Adrenal gland (tissue), 19 donors: ENCODE measurements around the gene MACF1. TPM values are rescaled to one million over a fixed set of nuclear protein-coding genes. Genes with fewer than 3 reads are reported as not detected.

Experiments used
- DNase-seq, 7 donors: peaks; one replicate each; pipeline ENCODE4 v3.0.0-alpha.2; 2019 to 2020
- H3K27ac ChIP-seq, 5 donors: fragments of 200-600 bp; sonication (generic) in 4 of 5; 1 replicate in 3 of 5; 2 replicates in 2 of 5; pipeline versions ENCODE4 v1.5.1 to v1.8.0; 2016 to 2020; ENCODE audit warnings: mild to moderate bottlenecking in 1 of 5
- H3K27me3 ChIP-seq: fragments of 200-600 bp; 2 replicates; pipeline ENCODE4 v1.8.0; 2021
- H3K36me3 ChIP-seq, 2 donors: fragments of 200-600 bp; replicated peaks in 1 of 2; 1 replicate in 1 of 2; 2 replicates in 1 of 2; pipeline versions ENCODE4 v1.5.1 to v1.8.0; 2018 to 2022
- H3K4me1 ChIP-seq, 2 donors: fragments of 200-600 bp; replicated peaks in 1 of 2; 1 replicate in 1 of 2; 2 replicates in 1 of 2; pipeline versions ENCODE4 v1.5.1 to v1.8.0; 2018 to 2021
- H3K4me3 ChIP-seq, 4 donors: fragments of 200-600 bp; sonication (generic) in 3 of 4; one replicate each; pipeline ENCODE4 v1.5.1; 2016 to 2018
- H3K9me3 ChIP-seq, 3 donors: fragments of 200-600 bp; sonication (generic) in 1 of 3; replicated peaks in 1 of 3; 1 replicate in 2 of 3; 2 replicates in 1 of 3; pipeline versions ENCODE4 v1.5.1 to v1.8.0; 2016 to 2021
- POLR2A ChIP-seq, 2 donors: fragments of 450-650 bp; IDR thresholded peaks; one replicate each; pipeline ENCODE4 v1.6.1; 2017; ENCODE audit warnings: antibody characterized with exemption in 2 of 2, mild to moderate bottlenecking in 2 of 2, moderate library complexity in 1 of 2
- WGBS, 4 donors: extraction: QIAGEN DNeasy Blood & Tissue Kit in 2 of 4; methylation state at CpG; one replicate each; pipeline versions ENCODE4 v1.1.5 to v1.1.7; 2013 to 2017; 5-methylcytosine and 5-hydroxymethylcytosine counted together
- intact Hi-C, 2 donors: fragments of 100-400 bp; cut with DNase I; formaldehyde crosslinking; loops; one replicate each; pipeline versions ENCODE4 v1.14.1 to v1.15.0; 2022 to 2023
- long read RNA-seq, 10 donors: library from polyadenylated mRNA in 3 of 10; unstranded in 2 of 10; stranded (forward) in 1 of 10; transcript quantifications; one replicate each; pipeline ENCODE4 v2.0.0 and lab custom pipeline, GENCODE V29; 2021 to 2026
- polyA plus RNA-seq, 3 donors: library from polyadenylated mRNA; stranded (reverse); fragments of 200-250 nt in 2 of 3; fragments of 350-450 nt in 1 of 3; fragmentation: Illumina TruSeq in 1 of 3; extraction: RNeasy Lipid Tissue Mini Kit (QIAGEN cat#74804) in 1 of 3; gene quantifications; one replicate each; pipeline ENCODE4 v1.2.3, GENCODE V29; 2013 to 2014
- total RNA-seq, 9 donors: library from RNA; depleted of rRNA in 4 of 9; stranded (reverse); fragments of >200 nt in 4 of 9; fragments of 120-200 nt in 1 of 9; fragmentation: NEBNext Ultra II Directional in 1 of 9; extraction: Animal tissue kit (Norgen Biotek cat#: 25700) in 1 of 9; gene quantifications; one replicate each; pipeline versions ENCODE4 v1.1.0 to v1.2.4, GENCODE V29; 2013 to 2023
- TF ChIP-seq, protein P1 (sequence below), 6 experiments: fragments of 450-650 bp in 4 of 6; fragments of 200-600 bp in 2 of 6; sonication (generic) in 1 of 6; IDR thresholded peaks; 1 replicate in 5 of 6; 2 replicates in 1 of 6; pipeline versions ENCODE4 v1.5.1 to v1.8.0; 2016 to 2021; ENCODE audit warnings: antibody characterized with exemption in 6 of 6, mild to moderate bottlenecking in 2 of 6, moderate library complexity in 1 of 6
- donor health status: healthy with polysubstance abuse.
- donor health status: Bipolar disorder and iron deficiency.
- donor health status: DM: yes; HTN: yes; CAD: no.
- donor health status: DM: no; HTN: no; CAD: no.
- donor health status: DM: no; HTN: no; CAD: no.
- donor health status: DM: yes; HTN: yes; CAD: no.

MACF1 gene
- total RNA-seq (100 to 1,000 TPM; 189 to 334 (median 220) TPM), polyA plus RNA-seq (100 to 1,000 TPM in 2 of 3 donors, 10 to 100 TPM in 1; 85.1 to 108 (median 108) TPM)
- long read RNA-seq, donor 1, full-length matches to known transcripts, result 2 of 19 reads
- long read RNA-seq, donor 1, partial matches to known transcripts, result 17 of 19 reads
- long read RNA-seq, donor 1, other reads (novel, unspliced or antisense), result 0 of 19 reads
- long read RNA-seq, donor 2, partial matches to known transcripts, result 21 of 21 reads
- long read RNA-seq, donor 2, other reads (novel, unspliced or antisense), result 0 of 21 reads
- long read RNA-seq, donor 3, full-length matches to known transcripts, result 5 of 34 reads
- long read RNA-seq, donor 3, partial matches to known transcripts, result 29 of 34 reads
- long read RNA-seq, donor 3, other reads (novel, unspliced or antisense), result 0 of 34 reads
- long read RNA-seq, donor 4, partial matches to known transcripts, result 12 of 23 reads
- long read RNA-seq, donor 4, other reads (novel, unspliced or antisense), result 11 of 23 reads
- long read RNA-seq, donor 5, full-length matches to known transcripts, result 1 of 18 reads
- long read RNA-seq, donor 5, partial matches to known transcripts, result 11 of 18 reads
- long read RNA-seq, donor 5, other reads (novel, unspliced or antisense), result 6 of 18 reads
- long read RNA-seq, donor 6, partial matches to known transcripts, result 14 of 19 reads
- long read RNA-seq, donor 6, other reads (novel, unspliced or antisense), result 5 of 19 reads
- long read RNA-seq, donor 7, full-length matches to known transcripts, result 3 of 8 reads
- long read RNA-seq, donor 7, partial matches to known transcripts, result 5 of 8 reads
- long read RNA-seq, donor 7, other reads (novel, unspliced or antisense), result 0 of 8 reads
- long read RNA-seq, donor 8, full-length matches to known transcripts, result 5 of 5 reads
- long read RNA-seq, donor 8, partial matches to known transcripts, result 0 of 5 reads
- long read RNA-seq, donor 8, other reads (novel, unspliced or antisense), result 0 of 5 reads
- long read RNA-seq, donor 9, full-length matches to known transcripts, result 4 of 4 reads
- long read RNA-seq, donor 9, partial matches to known transcripts, result 0 of 4 reads
- long read RNA-seq, donor 9, other reads (novel, unspliced or antisense), result 0 of 4 reads
- long read RNA-seq, donor 10, full-length matches to known transcripts, result 3 of 3 reads
- long read RNA-seq, donor 10, partial matches to known transcripts, result 0 of 3 reads
- long read RNA-seq, donor 10, other reads (novel, unspliced or antisense), result 0 of 3 reads

DNA sequence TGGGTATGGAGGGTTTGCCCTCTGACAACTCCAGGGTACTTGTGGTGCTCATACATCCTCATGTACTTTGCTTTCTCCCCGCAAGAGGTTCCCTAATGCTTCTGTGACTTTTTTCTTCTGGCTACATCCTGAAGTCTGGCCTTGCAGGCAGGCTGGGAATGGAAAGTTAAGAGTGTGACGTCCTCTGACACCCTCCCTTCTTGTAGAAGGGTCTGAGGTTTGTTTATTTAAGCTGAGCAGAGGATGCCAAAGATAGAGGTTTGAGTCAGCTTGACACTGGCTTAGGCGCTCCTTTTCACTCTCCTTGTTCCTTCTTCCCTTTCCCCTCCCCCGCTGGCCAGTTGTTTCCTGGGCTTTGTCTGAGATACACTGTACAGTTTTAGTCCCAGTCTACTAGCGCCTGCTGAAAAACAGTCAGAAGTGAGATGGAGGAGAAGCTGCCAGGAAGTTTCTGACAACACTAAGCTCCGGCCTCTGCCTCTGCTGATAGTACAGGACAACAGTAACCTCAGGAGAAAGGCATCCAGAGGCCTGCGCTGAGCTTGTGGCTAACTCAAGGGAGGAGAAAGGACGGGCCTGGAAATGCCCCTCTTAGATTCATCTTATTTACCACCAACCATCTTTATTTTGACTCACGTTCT is at the start of gene MACF1:
TSS of gene MACF1 (plus strand) at position 255 of the 641 bp plus-strand sequence. CDS start at position 583, 328 bp downstream.
- Histone ChIP-seq H3K36me3 (no peaks in the 10 kb centered on the region), H3K4me1 (peaks cover 26 to 57% of the 10 kb centered on the region in 2 donors), H3K27me3 (no peaks in the 10 kb centered on the region), H3K9me3 (no peaks in the 10 kb centered on the region), H3K4me3 (peak within 1 kb of the TSS in 1 of 4 donors; percentile 53), H3K27ac (peak within 1 kb of the TSS; percentile 76 to 93 (median 91))
- TF ChIP-seq, protein P1, sequence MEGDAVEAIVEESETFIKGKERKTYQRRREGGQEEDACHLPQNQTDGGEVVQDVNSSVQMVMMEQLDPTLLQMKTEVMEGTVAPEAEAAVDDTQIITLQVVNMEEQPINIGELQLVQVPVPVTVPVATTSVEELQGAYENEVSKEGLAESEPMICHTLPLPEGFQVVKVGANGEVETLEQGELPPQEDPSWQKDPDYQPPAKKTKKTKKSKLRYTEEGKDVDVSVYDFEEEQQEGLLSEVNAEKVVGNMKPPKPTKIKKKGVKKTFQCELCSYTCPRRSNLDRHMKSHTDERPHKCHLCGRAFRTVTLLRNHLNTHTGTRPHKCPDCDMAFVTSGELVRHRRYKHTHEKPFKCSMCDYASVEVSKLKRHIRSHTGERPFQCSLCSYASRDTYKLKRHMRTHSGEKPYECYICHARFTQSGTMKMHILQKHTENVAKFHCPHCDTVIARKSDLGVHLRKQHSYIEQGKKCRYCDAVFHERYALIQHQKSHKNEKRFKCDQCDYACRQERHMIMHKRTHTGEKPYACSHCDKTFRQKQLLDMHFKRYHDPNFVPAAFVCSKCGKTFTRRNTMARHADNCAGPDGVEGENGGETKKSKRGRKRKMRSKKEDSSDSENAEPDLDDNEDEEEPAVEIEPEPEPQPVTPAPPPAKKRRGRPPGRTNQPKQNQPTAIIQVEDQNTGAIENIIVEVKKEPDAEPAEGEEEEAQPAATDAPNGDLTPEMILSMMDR (IDR thresholded peaks at IDR 0.05), result peak; percentile 21 to 72 (median 58)
- TF ChIP-seq POLR2A (IDR thresholded peaks at IDR 0.05), result peak in 1 of 2 donors; percentile 50
- intact Hi-C loops, result no loop called here
- DNase-seq, result peak; percentile 66 to 86 (median 80)
- 5 to 10% (median 7%) methylated on average over 9 of the region's 9 CpGs for WGBS, 4 donors

- peaks cover 40 to 58% of the 10 kb centered on the region in 2 donors for H3K4me1 ChIP-seq
- H3K9me3 ChIP-seq, result no peaks in the 10 kb centered on the region
- H3K27me3 ChIP-seq, result no peaks in the 10 kb centered on the region
- no peaks in the 10 kb centered on the region for H3K36me3 ChIP-seq
- intact Hi-C loops, result no loop called here
- no peak for DNase-seq
- no peak overlapping the region for H3K4me3 ChIP-seq
- TF ChIP-seq POLR2A (IDR thresholded peaks at IDR 0.05), result no peak
- TF ChIP-seq, protein P1 (IDR thresholded peaks at IDR 0.05), result no peak
- H3K27ac ChIP-seq, result no peak overlapping the region
These were observed 47.2 kb upstream of the MACF1 start for GRCh38 chr1:39157304-39157703.

DNA sequence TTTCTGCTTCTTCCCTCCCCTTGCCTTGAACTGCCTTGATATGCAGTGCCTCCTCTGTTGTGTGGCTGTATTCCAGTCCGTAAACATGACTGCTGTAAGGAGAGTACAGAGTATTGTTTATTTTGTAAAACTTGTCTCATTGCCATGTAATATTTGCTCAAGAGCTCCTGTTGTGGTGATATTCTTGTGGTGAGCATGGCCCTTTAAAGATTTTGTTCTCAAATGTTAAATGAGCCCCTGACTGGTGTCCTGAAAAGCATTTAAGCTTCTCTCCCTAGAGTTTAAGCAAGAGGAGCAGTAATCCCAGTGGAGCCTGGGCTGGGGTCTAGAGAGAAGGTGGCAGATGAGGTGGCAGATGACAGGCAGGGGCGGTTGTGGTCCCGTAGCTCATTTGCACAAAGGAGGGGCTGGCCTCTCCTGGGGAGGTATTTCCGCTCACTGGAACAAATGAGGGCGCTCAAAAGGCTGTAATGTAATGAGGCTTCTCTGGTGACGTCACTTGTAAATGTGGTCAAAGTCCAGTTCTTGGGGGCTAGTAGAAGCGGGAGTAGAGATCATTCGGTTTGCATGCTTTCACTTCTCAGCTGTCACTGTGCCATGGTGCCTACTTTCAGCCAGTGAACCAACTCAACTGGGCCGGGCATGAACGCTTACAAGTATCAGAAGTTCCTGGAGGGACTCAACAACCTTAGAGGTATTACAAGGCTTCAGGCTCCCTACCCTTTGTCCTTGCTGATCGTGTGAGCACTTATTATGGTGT is 46.0 kb upstream of the MACF1 start:
- Histone ChIP-seq H3K36me3 (no peaks in the 10 kb centered on the region), H3K9me3 (no peaks in the 10 kb centered on the region), H3K27me3 (no peaks in the 10 kb centered on the region), H3K4me3 (no peak overlapping the region), H3K27ac (peak overlapping the region in 1 of 5 donors; percentile 15), H3K4me1 (peaks cover 35 to 46% of the 10 kb centered on the region in 2 donors)
- 71 to 83% (median 77%) methylated on average over 11 of the region's 11 CpGs for WGBS, 4 donors
- intact Hi-C loops, result no loop called here
- DNase-seq, result no peak
- TF ChIP-seq, protein P1 (IDR thresholded peaks at IDR 0.05), result no peak
- TF ChIP-seq POLR2A (IDR thresholded peaks at IDR 0.05), result no peak
